Measurements from ENCODE around the gene SSH3. TPM values are rescaled to one million over a fixed set of nuclear protein-coding genes. Genes with fewer than 3 reads are reported as not detected.

The SSH3 gene
- total RNA-seq, 4 donors from 2014 or later = 28.2 to 51.5 (median 44.0) TPM

DNA sequence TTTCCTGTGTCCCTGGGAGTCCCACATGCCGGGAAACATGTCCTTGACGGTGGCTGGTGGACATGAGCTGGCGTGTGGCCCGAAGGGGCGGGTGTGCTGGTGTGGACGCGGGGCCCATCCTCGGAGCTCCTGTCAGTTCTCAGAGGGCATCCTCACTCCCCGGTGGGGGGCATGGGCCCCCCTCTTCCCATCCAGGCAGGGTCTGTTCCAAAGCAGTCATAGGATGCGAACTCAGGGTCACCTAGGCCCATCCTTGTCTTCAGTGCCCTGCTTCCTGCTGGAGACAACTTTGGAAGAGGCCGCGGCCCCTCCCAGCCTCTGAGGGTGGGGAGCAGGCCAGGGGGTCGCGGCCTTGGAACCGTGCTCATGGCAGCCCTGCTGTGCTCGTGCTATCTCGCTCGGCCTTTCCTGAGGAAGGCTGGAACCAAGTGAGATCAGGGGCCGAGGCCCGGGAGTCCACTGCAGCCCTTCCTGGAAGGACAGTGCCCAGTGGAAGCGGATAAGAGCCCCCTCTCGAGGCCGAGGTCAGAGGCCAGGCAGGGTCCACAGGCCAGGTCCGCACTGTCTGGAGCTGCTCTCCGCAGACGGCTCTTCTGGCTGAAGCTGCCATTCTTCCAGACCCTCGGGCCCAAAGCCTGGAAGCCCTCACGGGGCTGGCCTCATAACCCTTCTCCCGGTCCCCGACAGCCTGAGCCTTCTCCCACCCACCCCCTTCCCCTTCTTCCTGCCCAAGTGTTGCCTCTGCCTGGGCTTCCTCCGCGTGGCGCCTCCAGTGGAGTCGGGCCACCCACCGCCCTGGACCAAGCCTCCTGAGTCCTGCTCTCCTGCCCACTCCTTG, 28.3 kb upstream of the SSH3 start:
- Histone ChIP-seq H3K4me3 (peak overlapping the region in 1 of 4 donors; percentile 1), H3K9me3 (no peaks in the 10 kb centered on the region), H3K27me3 (no peaks in the 10 kb centered on the region), H3K36me3 (peaks cover 8 to 25% (median 16%) of the 10 kb centered on the region in 4 donors), H3K27ac (replicated peaks in 1 of 4) (peak overlapping the region; percentile 71 to 91 (median 84)), H3K4me1 (peaks cover 90 to 100% (median 99%) of the 10 kb centered on the region in 4 donors)
- intact Hi-C loops (cut with DNase I) = no loop called here
- TF ChIP-seq EP300 (IDR thresholded peaks at IDR 0.05) (no peak), CTCF (IDR thresholded peaks at IDR 0.05) (no peak), POLR2AphosphoS5 (IDR thresholded peaks at IDR 0.05) (no peak), POLR2A (IDR thresholded peaks at IDR 0.05; ENCODE audit: low read depth) (no peak)
- no peak for DNase-seq (ENCODE audit: extremely low spot score)
- 73% methylated on average over 24 of the region's 35 CpGs for WGBS

DNA sequence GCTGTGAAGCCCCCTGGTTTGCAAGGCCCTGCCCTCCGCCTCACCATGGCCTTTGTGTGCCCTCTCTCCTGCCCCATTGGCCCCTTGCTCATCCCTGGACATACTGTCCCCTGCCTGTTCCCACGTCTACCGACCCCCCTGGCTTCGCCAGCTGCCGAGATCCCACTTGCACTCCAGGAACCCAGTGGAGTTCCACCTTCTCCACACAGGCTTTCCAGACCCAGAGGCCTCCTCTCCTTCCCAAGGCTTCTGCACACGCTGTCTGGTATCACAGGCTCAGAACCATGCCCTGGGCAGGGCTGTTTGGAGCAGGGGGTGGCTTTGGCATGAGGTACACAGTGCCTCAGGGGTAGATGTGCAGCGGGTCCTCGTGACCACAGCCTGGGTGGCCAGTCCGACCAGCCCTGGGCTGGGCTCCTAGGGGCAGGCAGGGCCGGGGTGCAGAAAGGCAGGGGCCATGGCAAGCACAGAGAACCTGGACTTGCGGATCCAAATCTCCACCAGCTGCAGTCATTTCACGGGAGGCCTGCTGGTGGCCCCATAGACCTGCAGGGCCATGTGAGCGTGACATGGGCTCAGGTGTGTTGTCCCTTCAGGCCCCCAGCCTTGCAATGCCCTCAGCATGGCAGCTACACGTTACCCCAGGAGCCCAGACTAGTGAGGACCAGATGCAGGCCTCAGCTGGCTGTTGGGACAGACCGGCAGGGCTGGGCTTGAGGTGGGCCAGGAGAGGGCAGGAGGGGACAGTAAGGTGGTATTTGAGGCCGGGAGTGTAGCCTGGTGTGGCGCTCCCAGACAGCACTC, 27.5 kb upstream of the SSH3 start:
- intact Hi-C loops (cut with DNase I) = no loop called here
- no peak for TF ChIP-seq EP300 (IDR thresholded peaks at IDR 0.05)
- TF ChIP-seq POLR2AphosphoS5 (IDR thresholded peaks at IDR 0.05) = no peak
- no peak for TF ChIP-seq CTCF (IDR thresholded peaks at IDR 0.05)
- TF ChIP-seq POLR2A (IDR thresholded peaks at IDR 0.05; ENCODE audit: low read depth) = no peak
- Histone ChIP-seq H3K9me3 (no peaks in the 10 kb centered on the region), H3K4me1 (peaks cover 82 to 100% (median 97%) of the 10 kb centered on the region in 4 donors), H3K27ac (replicated peaks in 1 of 4) (peak overlapping the region; percentile 71 to 91 (median 84)), H3K27me3 (no peaks in the 10 kb centered on the region), H3K4me3 (no peak overlapping the region), H3K36me3 (peaks cover 16 to 33% (median 24%) of the 10 kb centered on the region in 4 donors)
- DNase-seq (ENCODE audit: extremely low spot score) = no peak
- WGBS = 83% methylated on average over 13 of the region's 17 CpGs

DNA sequence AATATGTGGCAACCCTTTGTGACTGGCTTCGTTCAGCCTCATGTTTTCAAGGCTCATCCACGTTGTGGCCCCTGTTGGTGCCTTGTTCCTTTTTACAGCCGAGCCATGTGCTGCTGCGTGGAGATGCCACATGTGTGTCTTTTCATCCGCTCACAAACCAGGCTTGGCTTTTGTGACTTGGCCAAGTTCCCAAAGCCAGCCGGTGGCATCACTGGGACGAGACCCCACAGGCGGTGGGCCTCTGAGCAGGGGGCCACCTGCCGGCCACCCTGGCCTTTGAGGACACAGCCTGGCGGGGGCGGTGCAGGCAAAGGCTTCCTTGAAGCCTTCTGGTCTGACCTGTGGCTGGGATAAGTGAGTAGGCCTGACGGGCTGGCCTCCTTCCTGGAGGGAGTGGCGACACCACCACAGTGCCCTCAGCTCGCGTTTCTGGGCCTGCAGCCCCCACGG, 26.5 kb upstream of the SSH3 start:
- peak overlapping the region; percentile 71 to 91 (median 84) for H3K27ac ChIP-seq (replicated peaks in 1 of 4)
- H3K36me3 ChIP-seq = peaks cover 26 to 43% (median 33%) of the 10 kb centered on the region in 4 donors
- H3K4me3 ChIP-seq = peak overlapping the region; percentile 38 to 56 (median 40)
- WGBS = 63% methylated on average over 2 of the region's 16 CpGs
- TF ChIP-seq POLR2A (IDR thresholded peaks at IDR 0.05; ENCODE audit: low read depth) = no peak
- TF ChIP-seq CTCF (IDR thresholded peaks at IDR 0.05) = peak in 1 of 3 experiments; percentile 15
- no peaks in the 10 kb centered on the region for H3K27me3 ChIP-seq
- intact Hi-C loops (cut with DNase I) = no loop called here
- H3K4me1 ChIP-seq = peaks cover 72 to 93% (median 89%) of the 10 kb centered on the region in 4 donors
- no peak for DNase-seq (ENCODE audit: extremely low spot score)
- no peaks in the 10 kb centered on the region for H3K9me3 ChIP-seq

- peaks cover 32 to 46% (median 37%) of the 10 kb centered on the region in 4 donors for H3K36me3 ChIP-seq
- DNase-seq (ENCODE audit: extremely low spot score) = peak; percentile 98
- no peak for TF ChIP-seq CTCF (IDR thresholded peaks at IDR 0.05)
- no peak for TF ChIP-seq EP300 (IDR thresholded peaks at IDR 0.05)
- TF ChIP-seq POLR2AphosphoS5 (IDR thresholded peaks at IDR 0.05) = peak; percentile 50 to 78
- peak; percentile 3 for TF ChIP-seq POLR2A (IDR thresholded peaks at IDR 0.05; ENCODE audit: low read depth)
- H3K4me1 ChIP-seq = peaks cover 66 to 92% (median 83%) of the 10 kb centered on the region in 4 donors
- peak overlapping the region; percentile 71 to 91 (median 84) for H3K27ac ChIP-seq (replicated peaks in 1 of 4)
- WGBS = 11% methylated on average over 9 of the region's 24 CpGs
- intact Hi-C loops (cut with DNase I) = no loop called here
- H3K27me3 ChIP-seq = no peaks in the 10 kb centered on the region
- peak overlapping the region; percentile 38 to 56 (median 40) for H3K4me3 ChIP-seq
- no peaks in the 10 kb centered on the region for H3K9me3 ChIP-seq
These were observed 25.9 kb upstream of the SSH3 start for GRCh38 chr11:67277231-67277961.
